Activated CD4-positive, alpha-beta memory T cell treated with anti-CD3 and anti-CD28 coated beads for 36 hours (primary cell): ENCODE measurements around the gene MINPP1. TPM values are rescaled to one million over a fixed set of nuclear protein-coding genes. Genes with fewer than 3 reads are reported as not detected.

Source experiments
- CTCF ChIA-PET: fragments of 350-600 bp; sonication (Branson Sonifier 250); formaldehyde crosslinking; loops from one replicate; lab custom pipeline; 2021; ENCODE audit warnings: antibody characterized with exemption, inconsistent platforms; lab: Charles Lee
- POLR2A ChIA-PET: fragments of 350-600 bp; sonication (Branson Sonifier 250); formaldehyde crosslinking; loops from one replicate; lab custom pipeline; 2021; ENCODE audit warnings: antibody characterized with exemption; lab: Charles Lee
- DNase-seq: peaks from one replicate; pipeline ENCODE4 v3.0.0-alpha.2; 2020
- H3K27ac Mint-ChIP-seq: one replicate; pipeline ENCODE4 v1.8.0; 2021; ENCODE audit warnings: mixed read lengths
- H3K27me3 Mint-ChIP-seq: one replicate; pipeline ENCODE4 v1.8.0; 2021; ENCODE audit warnings: mixed read lengths
- H3K36me3 Mint-ChIP-seq: one replicate; pipeline ENCODE4 v1.8.0; 2021; ENCODE audit warnings: mixed read lengths
- H3K4me1 Mint-ChIP-seq: one replicate; pipeline ENCODE4 v1.8.0; 2021; ENCODE audit warnings: low read depth, mixed read lengths
- H3K4me3 Mint-ChIP-seq: one replicate; pipeline ENCODE4 v1.8.0; 2021; ENCODE audit warnings: mild to moderate bottlenecking, mixed read lengths
- H3K9me3 Mint-ChIP-seq: one replicate; pipeline ENCODE4 v1.8.0; 2021; ENCODE audit warnings: mixed read lengths
- intact Hi-C: fragments of 100-400 bp; cut with micrococcal nuclease; formaldehyde crosslinking; loops from one replicate; pipeline ENCODE4 v1.15.1; 2023
- microRNA-seq: library from miRNA; unstranded; fragments of <30 nt; microRNA quantifications from one replicate; pipeline ENCODE4 v1.2.0, GENCODE V29; 2022; ENCODE audit warnings: borderline number of aligned reads, borderline microRNAs expressed, borderline replicate concordance
- total RNA-seq, 2 experiments: library from RNA; stranded (reverse); gene quantifications; one replicate each; pipeline ENCODE4 v1.2.3, GENCODE V29; 2021

The MINPP1 gene
- total RNA-seq, 2 experiments from 2014 or later, result 8.7 to 9.7 TPM

DNA sequence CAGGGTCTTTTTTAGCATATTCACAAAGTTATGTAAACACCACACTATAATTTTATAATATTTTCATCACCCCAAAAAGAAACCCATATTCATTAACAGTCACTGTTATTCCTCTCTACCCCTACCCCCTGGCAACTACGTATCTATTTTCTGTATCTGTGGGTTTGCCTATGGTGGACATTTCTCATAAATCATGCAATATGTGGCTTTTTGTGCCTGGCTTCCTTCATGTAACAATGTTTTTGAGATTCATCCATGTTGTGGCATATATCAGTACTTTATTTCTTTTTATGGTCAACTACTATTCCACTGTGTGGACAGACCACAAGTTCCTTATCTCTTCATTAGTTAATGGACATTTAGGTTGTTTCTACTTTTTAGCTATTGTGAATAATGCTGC is 95.9 kb downstream of the MINPP1 start:
- Mint-ChIP-seq H3K27ac (no peak overlapping the region), H3K4me3 (no peak overlapping the region), H3K36me3 (no peaks in the 10 kb centered on the region), H3K27me3 (peaks cover 3% of the 10 kb centered on the region), H3K4me1 (peaks cover 4% of the 10 kb centered on the region), H3K9me3 (no peaks in the 10 kb centered on the region)
- intact Hi-C loops, result no loop called here
- CTCF ChIA-PET, result no interaction called here
- POLR2A ChIA-PET, result no interaction called here
- DNase-seq, result no peak

Small RNAs within 50 kb of the gene (microRNA-seq; reads per million reads assigned to microRNA genes)
- not detected for gene MIR4678

Other genes starting within 250 kb of the MINPP1 start
- gene NUTM2D, start 147.1 kb upstream of the MINPP1 start, total RNA-seq, result under 1 TPM; 0.62 to 0.99 TPM
- under 1 TPM; 0.22 to 0.40 TPM for gene PAPSS2, start 155.0 kb downstream of the MINPP1 start, total RNA-seq